GM23338 (cell line): ENCODE data around the gene NDFIP1. TPM values are rescaled to one million over a fixed set of nuclear protein-coding genes. Genes with fewer than 3 reads are reported as not detected.

Experiments
- ATAC-seq: fragments of 200-7000 bp; cut with Tn5 transposase; 3 replicates; pipeline ENCODE4 v1.9.1; 2020
- DNase-seq: peaks from one replicate; pipeline ENCODE4 v3.0.0-alpha.2; 2015; ENCODE audit warnings: low spot score
- H2AFZ ChIP-seq: fragments of 200-600 bp; sonication (generic); 2 replicates; pipeline ENCODE4 v1.8.0; 2016; ENCODE audit warnings: antibody characterized with exemption, mild to moderate bottlenecking, moderate library complexity
- H3F3A ChIP-seq: fragments of 200-600 bp; sonication (generic); replicated peaks from 2 replicates; pipeline ENCODE4 v1.8.0; 2017; ENCODE audit warnings: antibody characterized with exemption, mixed run types, low read depth
- H3K27ac ChIP-seq: fragments of 200-600 bp; sonication (generic); 2 replicates; pipeline ENCODE4 v1.6.1; 2016; ENCODE audit warnings: low read depth
- H3K27me3 ChIP-seq: fragments of 200-600 bp; sonication (generic); 2 replicates; pipeline ENCODE4 v1.8.0; 2016; ENCODE audit warnings: mild to moderate bottlenecking, mixed run types, moderate library complexity; ENCODE audit not compliant: insufficient read depth
- H3K36me3 ChIP-seq: fragments of 200-600 bp; sonication (generic); 2 replicates; pipeline ENCODE4 v1.8.0; 2016; ENCODE audit warnings: mild to moderate bottlenecking; ENCODE audit not compliant: insufficient read depth
- H3K4me1 ChIP-seq: fragments of 200-600 bp; sonication (generic); 2 replicates; pipeline ENCODE4 v1.8.0; 2016; ENCODE audit warnings: mild to moderate bottlenecking, moderate library complexity; ENCODE audit not compliant: insufficient read depth
- H3K4me2 ChIP-seq: fragments of 200-600 bp; sonication (generic); 2 replicates; pipeline ENCODE4 v1.7.1; 2017; ENCODE audit warnings: mixed run types
- H3K4me3 ChIP-seq: fragments of 200-600 bp; sonication (generic); 2 replicates; pipeline ENCODE4 v1.6.1; 2016; ENCODE audit warnings: mixed run types
- H3K79me2 ChIP-seq: fragments of 200-600 bp; sonication (generic); replicated peaks from 2 replicates; pipeline ENCODE4 v1.8.0; 2017; ENCODE audit warnings: mild to moderate bottlenecking; ENCODE audit not compliant: insufficient read depth
- H3K9me2 ChIP-seq: fragments of 200-600 bp; sonication (generic); 2 replicates; pipeline ENCODE4 v1.8.0; 2017; ENCODE audit not compliant: insufficient read depth
- H4K20me1 ChIP-seq: fragments of 200-600 bp; sonication (generic); replicated peaks from 2 replicates; pipeline ENCODE4 v1.8.0; 2017; ENCODE audit warnings: mild to moderate bottlenecking; ENCODE audit not compliant: insufficient read depth
- H3K27ac Mint-ChIP-seq: 2 replicates; pipeline ENCODE4 v1.8.0; 2020; ENCODE audit warnings: inconsistent platforms, mild to moderate bottlenecking, moderate library complexity, mixed read lengths
- H3K27me3 Mint-ChIP-seq: 3 replicates; pipeline ENCODE4 v1.8.0; 2022; ENCODE audit warnings: low read depth, mild to moderate bottlenecking, moderate library complexity, mixed read lengths, inconsistent platforms; ENCODE audit not compliant: insufficient read depth, poor library complexity
- H3K36me3 Mint-ChIP-seq: 3 replicates; pipeline ENCODE4 v1.8.0; 2021; ENCODE audit warnings: low read depth, mild to moderate bottlenecking, inconsistent platforms, moderate library complexity, mixed read lengths
- H3K4me1 Mint-ChIP-seq: 3 replicates; pipeline ENCODE4 v1.8.0; 2020; ENCODE audit warnings: mild to moderate bottlenecking, inconsistent platforms, mixed read lengths
- H3K4me3 Mint-ChIP-seq: 3 replicates; pipeline ENCODE4 v1.8.0; 2021; ENCODE audit warnings: moderate library complexity, mild to moderate bottlenecking, inconsistent platforms, mixed read lengths
- H3K9me3 Mint-ChIP-seq: 3 replicates; pipeline ENCODE4 v1.8.0; 2020; ENCODE audit warnings: moderate library complexity, mild to moderate bottlenecking, inconsistent platforms, mixed read lengths
- CREB1 ChIP-seq: fragments of 250-450 bp; sonication (Bioruptor Pico); IDR thresholded peaks from 2 replicates; pipeline ENCODE4 v1.5.0; 2020; ENCODE audit warnings: low read depth, mild to moderate bottlenecking, moderate library complexity
- EZH2 ChIP-seq: fragments of 200-600 bp; sonication (generic); IDR thresholded peaks from one replicate; pipeline ENCODE4 v1.8.0; 2017; ENCODE audit warnings: antibody characterized with exemption, mild to moderate bottlenecking, low read depth; ENCODE audit not compliant: unreplicated experiment
- EZH2phosphoT487 ChIP-seq: fragments of 200-600 bp; sonication (generic); IDR thresholded peaks from one replicate; pipeline ENCODE4 v1.8.1; 2018; ENCODE audit warnings: antibody characterized with exemption; ENCODE audit not compliant: unreplicated experiment
- JUNB ChIP-seq: IDR thresholded peaks from one replicate; pipeline ENCODE4 v1.6.1; 2016; ENCODE audit warnings: antibody characterized with exemption; ENCODE audit not compliant: unreplicated experiment
- NANOG ChIP-seq: IDR thresholded peaks from 2 replicates; pipeline ENCODE4 v1.6.1; 2016; ENCODE audit warnings: antibody characterized with exemption, borderline replicate concordance
- POLR2AphosphoS5 ChIP-seq: IDR thresholded peaks from 2 replicates; pipeline ENCODE4 v1.6.1; 2016; ENCODE audit warnings: antibody characterized with exemption, low read depth
- STAT1 ChIP-seq: IDR thresholded peaks from one replicate; pipeline ENCODE4 v1.6.1; 2016; ENCODE audit warnings: antibody characterized with exemption; ENCODE audit not compliant: unreplicated experiment
- ZNF114 ChIP-seq: fragments of 250-450 bp; sonication (Bioruptor Pico); IDR thresholded peaks from 2 replicates; pipeline ENCODE4 v1.5.0; 2020; ENCODE audit warnings: mild to moderate bottlenecking, moderate library complexity
- ZNF331 ChIP-seq: fragments of 250-450 bp; sonication (Bioruptor Pico); IDR thresholded peaks from 2 replicates; pipeline ENCODE4 v1.5.0; 2020; ENCODE audit warnings: low read depth, mild to moderate bottlenecking, moderate library complexity
- polyA plus RNA-seq: library from polyadenylated mRNA; unstranded; fragments of >200 nt; fragmentation: Nextera tagmentation; extraction: Ambion mirVana; gene quantifications from 2 replicates; pipeline ENCODE4 v1.2.1, GENCODE V29; 2016
- total RNA-seq: library from RNA; depleted of rRNA; stranded (reverse); fragments of >200 nt; shearing (Covaris generic); gene quantifications from 2 replicates; pipeline ENCODE4 v1.2.3, GENCODE V29; 2014
- TF ChIP-seq, protein P1 (sequence below): IDR thresholded peaks from one replicate; pipeline ENCODE4 v1.6.1; 2018; ENCODE audit warnings: antibody characterized with exemption; ENCODE audit not compliant: unreplicated experiment
- TF ChIP-seq, protein P2 (sequence below), 2 experiments: fragments of 200-600 bp in 1 of 2; sonication (generic) in 1 of 2; conservative IDR thresholded peaks; 2 replicates each; pipeline versions ENCODE4 v1.5.1 to v1.6.1; 2016 to 2017; ENCODE audit warnings: antibody characterized with exemption in 2 of 2, low read depth in 2 of 2, mild to moderate bottlenecking in 2 of 2, moderate library complexity in 1 of 2
- TF ChIP-seq, protein P3 (sequence below): fragments of 250-450 bp; sonication (Bioruptor Pico); IDR thresholded peaks from 2 replicates; pipeline ENCODE4 v1.5.0; 2020; ENCODE audit warnings: mild to moderate bottlenecking, moderate library complexity
- TF ChIP-seq, protein P4 (sequence below): IDR thresholded peaks from 2 replicates; pipeline ENCODE4 v1.6.1; 2016; ENCODE audit warnings: antibody characterized with exemption

The NDFIP1 gene
- total and polyA plus RNA-seq, 2 experiments from 2014 or later: 24.3 to 45.0 TPM

DNA sequence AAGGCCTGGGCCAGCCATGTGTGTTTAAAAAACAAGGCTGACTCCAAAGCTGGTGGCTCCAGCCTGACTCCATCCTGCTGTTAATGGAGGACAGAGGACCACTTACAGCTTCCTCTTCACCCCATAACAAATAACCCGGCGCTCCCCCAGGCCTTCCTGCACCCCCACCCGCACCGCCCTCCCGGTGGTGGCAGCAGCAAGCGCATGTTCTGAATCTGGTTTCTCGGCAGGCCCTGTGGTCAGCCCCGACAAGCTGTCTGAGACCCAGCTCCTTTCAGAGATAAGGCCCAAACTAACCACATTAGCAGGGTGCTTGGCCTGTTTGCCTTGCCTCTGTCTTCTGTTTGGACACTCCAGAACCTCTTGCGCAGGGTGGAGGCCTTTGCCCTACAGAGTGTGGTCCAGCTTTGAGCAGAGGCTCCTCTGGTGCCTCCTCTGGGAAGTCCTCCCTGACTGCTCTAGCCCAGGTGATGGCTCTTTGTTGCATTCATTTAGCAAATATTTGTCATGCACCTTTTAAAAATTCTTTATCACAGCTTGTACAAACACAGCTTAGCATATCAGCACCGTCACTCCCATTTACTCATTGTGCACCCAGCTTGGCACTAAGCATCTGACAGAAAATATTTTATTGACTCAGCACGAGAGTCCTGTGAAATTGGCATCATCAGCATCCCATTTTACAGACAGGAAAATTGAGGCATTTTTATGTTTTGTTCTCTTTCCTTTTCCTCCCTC is 78.4 kb downstream of the NDFIP1 start:
- Histone ChIP-seq H3K9me2 (no peaks in the 10 kb centered on the region), H2AFZ (peak overlapping the region; percentile 94), H3K79me2 (no peaks in the 10 kb centered on the region), H3F3A (no peaks in the 10 kb centered on the region), H3K27me3 (no peaks in the 10 kb centered on the region), H3K4me2 (no peak overlapping the region; the same call in 1 of the 2 replicates), H3K27ac (no peak overlapping the region), H3K4me1 (peaks cover 26% of the 10 kb centered on the region), H3K4me3 (no peak overlapping the region), H3K36me3 (no peaks in the 10 kb centered on the region), H4K20me1 (no peaks in the 10 kb centered on the region)
- ATAC-seq: peak; percentile 61
- Mint-ChIP-seq H3K4me1 (peaks cover 33% of the 10 kb centered on the region), H3K27ac (no peak overlapping the region), H3K36me3 (no peaks in the 10 kb centered on the region), H3K27me3 (peaks cover 11% of the 10 kb centered on the region), H3K4me3 (no peak overlapping the region), H3K9me3 (no peaks in the 10 kb centered on the region)
- TF ChIP-seq JUNB: no peak
- TF ChIP-seq EZH2phosphoT487: no peak
- TF ChIP-seq, protein P1, sequence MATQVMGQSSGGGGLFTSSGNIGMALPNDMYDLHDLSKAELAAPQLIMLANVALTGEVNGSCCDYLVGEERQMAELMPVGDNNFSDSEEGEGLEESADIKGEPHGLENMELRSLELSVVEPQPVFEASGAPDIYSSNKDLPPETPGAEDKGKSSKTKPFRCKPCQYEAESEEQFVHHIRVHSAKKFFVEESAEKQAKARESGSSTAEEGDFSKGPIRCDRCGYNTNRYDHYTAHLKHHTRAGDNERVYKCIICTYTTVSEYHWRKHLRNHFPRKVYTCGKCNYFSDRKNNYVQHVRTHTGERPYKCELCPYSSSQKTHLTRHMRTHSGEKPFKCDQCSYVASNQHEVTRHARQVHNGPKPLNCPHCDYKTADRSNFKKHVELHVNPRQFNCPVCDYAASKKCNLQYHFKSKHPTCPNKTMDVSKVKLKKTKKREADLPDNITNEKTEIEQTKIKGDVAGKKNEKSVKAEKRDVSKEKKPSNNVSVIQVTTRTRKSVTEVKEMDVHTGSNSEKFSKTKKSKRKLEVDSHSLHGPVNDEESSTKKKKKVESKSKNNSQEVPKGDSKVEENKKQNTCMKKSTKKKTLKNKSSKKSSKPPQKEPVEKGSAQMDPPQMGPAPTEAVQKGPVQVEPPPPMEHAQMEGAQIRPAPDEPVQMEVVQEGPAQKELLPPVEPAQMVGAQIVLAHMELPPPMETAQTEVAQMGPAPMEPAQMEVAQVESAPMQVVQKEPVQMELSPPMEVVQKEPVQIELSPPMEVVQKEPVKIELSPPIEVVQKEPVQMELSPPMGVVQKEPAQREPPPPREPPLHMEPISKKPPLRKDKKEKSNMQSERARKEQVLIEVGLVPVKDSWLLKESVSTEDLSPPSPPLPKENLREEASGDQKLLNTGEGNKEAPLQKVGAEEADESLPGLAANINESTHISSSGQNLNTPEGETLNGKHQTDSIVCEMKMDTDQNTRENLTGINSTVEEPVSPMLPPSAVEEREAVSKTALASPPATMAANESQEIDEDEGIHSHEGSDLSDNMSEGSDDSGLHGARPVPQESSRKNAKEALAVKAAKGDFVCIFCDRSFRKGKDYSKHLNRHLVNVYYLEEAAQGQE: no peak
- TF ChIP-seq CREB1 (CRISPR knock-in tag): no peak
- no peak for TF ChIP-seq NANOG
- TF ChIP-seq STAT1: no peak
- TF ChIP-seq, protein P2, sequence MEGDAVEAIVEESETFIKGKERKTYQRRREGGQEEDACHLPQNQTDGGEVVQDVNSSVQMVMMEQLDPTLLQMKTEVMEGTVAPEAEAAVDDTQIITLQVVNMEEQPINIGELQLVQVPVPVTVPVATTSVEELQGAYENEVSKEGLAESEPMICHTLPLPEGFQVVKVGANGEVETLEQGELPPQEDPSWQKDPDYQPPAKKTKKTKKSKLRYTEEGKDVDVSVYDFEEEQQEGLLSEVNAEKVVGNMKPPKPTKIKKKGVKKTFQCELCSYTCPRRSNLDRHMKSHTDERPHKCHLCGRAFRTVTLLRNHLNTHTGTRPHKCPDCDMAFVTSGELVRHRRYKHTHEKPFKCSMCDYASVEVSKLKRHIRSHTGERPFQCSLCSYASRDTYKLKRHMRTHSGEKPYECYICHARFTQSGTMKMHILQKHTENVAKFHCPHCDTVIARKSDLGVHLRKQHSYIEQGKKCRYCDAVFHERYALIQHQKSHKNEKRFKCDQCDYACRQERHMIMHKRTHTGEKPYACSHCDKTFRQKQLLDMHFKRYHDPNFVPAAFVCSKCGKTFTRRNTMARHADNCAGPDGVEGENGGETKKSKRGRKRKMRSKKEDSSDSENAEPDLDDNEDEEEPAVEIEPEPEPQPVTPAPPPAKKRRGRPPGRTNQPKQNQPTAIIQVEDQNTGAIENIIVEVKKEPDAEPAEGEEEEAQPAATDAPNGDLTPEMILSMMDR (conservative IDR thresholded peaks at IDR 0.05; ENCODE audit: low read depth in 2 of 2): no peak
- TF ChIP-seq ZNF331 (CRISPR knock-in tag): no peak
- TF ChIP-seq EZH2: no peak
- TF ChIP-seq, protein P3, sequence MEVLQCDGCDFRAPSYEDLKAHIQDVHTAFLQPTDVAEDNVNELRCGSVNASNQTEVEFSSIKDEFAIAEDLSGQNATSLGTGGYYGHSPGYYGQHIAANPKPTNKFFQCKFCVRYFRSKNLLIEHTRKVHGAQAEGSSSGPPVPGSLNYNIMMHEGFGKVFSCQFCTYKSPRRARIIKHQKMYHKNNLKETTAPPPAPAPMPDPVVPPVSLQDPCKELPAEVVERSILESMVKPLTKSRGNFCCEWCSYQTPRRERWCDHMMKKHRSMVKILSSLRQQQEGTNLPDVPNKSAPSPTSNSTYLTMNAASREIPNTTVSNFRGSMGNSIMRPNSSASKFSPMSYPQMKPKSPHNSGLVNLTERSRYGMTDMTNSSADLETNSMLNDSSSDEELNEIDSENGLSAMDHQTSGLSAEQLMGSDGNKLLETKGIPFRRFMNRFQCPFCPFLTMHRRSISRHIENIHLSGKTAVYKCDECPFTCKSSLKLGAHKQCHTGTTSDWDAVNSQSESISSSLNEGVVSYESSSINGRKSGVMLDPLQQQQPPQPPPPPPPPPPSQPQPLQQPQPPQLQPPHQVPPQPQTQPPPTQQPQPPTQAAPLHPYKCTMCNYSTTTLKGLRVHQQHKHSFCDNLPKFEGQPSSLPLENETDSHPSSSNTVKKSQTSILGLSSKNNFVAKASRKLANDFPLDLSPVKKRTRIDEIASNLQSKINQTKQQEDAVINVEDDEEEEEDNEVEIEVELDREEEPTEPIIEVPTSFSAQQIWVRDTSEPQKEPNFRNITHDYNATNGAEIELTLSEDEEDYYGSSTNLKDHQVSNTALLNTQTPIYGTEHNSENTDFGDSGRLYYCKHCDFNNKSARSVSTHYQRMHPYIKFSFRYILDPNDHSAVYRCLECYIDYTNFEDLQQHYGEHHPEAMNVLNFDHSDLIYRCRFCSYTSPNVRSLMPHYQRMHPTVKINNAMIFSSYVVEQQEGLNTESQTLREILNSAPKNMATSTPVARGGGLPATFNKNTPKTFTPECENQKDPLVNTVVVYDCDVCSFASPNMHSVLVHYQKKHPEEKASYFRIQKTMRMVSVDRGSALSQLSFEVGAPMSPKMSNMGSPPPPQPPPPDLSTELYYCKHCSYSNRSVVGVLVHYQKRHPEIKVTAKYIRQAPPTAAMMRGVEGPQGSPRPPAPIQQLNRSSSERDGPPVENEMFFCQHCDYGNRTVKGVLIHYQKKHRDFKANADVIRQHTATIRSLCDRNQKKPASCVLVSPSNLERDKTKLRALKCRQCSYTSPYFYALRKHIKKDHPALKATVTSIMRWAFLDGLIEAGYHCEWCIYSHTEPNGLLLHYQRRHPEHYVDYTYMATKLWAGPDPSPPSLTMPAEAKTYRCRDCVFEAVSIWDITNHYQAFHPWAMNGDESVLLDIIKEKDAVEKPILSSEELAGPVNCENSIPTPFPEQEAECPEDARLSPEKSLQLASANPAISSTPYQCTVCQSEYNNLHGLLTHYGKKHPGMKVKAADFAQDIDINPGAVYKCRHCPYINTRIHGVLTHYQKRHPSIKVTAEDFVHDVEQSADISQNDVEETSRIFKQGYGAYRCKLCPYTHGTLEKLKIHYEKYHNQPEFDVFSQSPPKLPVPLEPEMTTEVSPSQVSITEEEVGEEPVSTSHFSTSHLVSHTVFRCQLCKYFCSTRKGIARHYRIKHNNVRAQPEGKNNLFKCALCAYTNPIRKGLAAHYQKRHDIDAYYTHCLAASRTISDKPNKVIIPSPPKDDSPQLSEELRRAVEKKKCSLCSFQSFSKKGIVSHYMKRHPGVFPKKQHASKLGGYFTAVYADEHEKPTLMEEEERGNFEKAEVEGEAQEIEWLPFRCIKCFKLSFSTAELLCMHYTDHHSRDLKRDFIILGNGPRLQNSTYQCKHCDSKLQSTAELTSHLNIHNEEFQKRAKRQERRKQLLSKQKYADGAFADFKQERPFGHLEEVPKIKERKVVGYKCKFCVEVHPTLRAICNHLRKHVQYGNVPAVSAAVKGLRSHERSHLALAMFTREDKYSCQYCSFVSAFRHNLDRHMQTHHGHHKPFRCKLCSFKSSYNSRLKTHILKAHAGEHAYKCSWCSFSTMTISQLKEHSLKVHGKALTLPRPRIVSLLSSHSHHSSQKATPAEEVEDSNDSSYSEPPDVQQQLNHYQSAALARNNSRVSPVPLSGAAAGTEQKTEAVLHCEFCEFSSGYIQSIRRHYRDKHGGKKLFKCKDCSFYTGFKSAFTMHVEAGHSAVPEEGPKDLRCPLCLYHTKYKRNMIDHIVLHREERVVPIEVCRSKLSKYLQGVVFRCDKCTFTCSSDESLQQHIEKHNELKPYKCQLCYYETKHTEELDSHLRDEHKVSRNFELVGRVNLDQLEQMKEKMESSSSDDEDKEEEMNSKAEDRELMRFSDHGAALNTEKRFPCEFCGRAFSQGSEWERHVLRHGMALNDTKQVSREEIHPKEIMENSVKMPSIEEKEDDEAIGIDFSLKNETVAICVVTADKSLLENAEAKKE (CRISPR knock-in tag): no peak
- TF ChIP-seq, protein P4, sequence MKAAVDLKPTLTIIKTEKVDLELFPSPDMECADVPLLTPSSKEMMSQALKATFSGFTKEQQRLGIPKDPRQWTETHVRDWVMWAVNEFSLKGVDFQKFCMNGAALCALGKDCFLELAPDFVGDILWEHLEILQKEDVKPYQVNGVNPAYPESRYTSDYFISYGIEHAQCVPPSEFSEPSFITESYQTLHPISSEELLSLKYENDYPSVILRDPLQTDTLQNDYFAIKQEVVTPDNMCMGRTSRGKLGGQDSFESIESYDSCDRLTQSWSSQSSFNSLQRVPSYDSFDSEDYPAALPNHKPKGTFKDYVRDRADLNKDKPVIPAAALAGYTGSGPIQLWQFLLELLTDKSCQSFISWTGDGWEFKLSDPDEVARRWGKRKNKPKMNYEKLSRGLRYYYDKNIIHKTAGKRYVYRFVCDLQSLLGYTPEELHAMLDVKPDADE: no peak
- no peak for TF ChIP-seq POLR2AphosphoS5
- TF ChIP-seq ZNF114: no peak
- DNase-seq: no peak
